DOHH2 (cell line): ENCODE data around the gene MYOF.

Experiments
- H3F3A ChIP-seq: fragments of 200-600 bp; sonication (generic), shearing (Covaris generic); 2 replicates; pipeline ENCODE4 v1.6.0; 2016; ENCODE audit warnings: antibody characterized with exemption, mild to moderate bottlenecking; ENCODE audit not compliant: control insufficient read depth, insufficient read depth
- H3K27ac ChIP-seq: fragments of 200-600 bp; sonication (generic); 2 replicates; pipeline ENCODE4 v1.5.1; 2014; ENCODE audit warnings: low read depth, mild to moderate bottlenecking, low read length, moderate library complexity
- H3K27me3 ChIP-seq: fragments of 200-600 bp; sonication (generic); 2 replicates; pipeline ENCODE4 v1.6.1; 2014; ENCODE audit warnings: mild to moderate bottlenecking, low read length, mixed read lengths; ENCODE audit not compliant: control insufficient read depth
- H3K36me3 ChIP-seq: fragments of 200-600 bp; sonication (generic); 2 replicates; pipeline ENCODE4 v1.6.1; 2014; ENCODE audit warnings: mild to moderate bottlenecking, low read length, moderate library complexity, mixed read lengths; ENCODE audit not compliant: control insufficient read depth
- H3K4me1 ChIP-seq: fragments of 200-600 bp; sonication (generic); 2 replicates; pipeline ENCODE4 v1.6.1; 2014; ENCODE audit warnings: mild to moderate bottlenecking, low read length, mixed read lengths; ENCODE audit not compliant: control insufficient read depth
- H3K4me2 ChIP-seq: fragments of 200-600 bp; sonication (generic); 2 replicates; pipeline ENCODE4 v1.6.0; 2014; ENCODE audit warnings: mild to moderate bottlenecking, low read length, moderate library complexity
- H3K4me3 ChIP-seq: fragments of 200-600 bp; sonication (generic); 2 replicates; pipeline ENCODE4 v1.5.1; 2014; ENCODE audit warnings: mild to moderate bottlenecking, low read length, mixed read lengths
- H3K79me2 ChIP-seq: fragments of 200-600 bp; sonication (generic); 2 replicates; pipeline ENCODE4 v1.6.1; 2014; ENCODE audit warnings: mild to moderate bottlenecking, low read length, mixed read lengths; ENCODE audit not compliant: control insufficient read depth
- H3K9me2 ChIP-seq: fragments of 200-600 bp; sonication (generic); replicated peaks from 2 replicates; pipeline ENCODE4 v1.6.1; 2014; ENCODE audit warnings: mild to moderate bottlenecking, low read length, mixed read lengths; ENCODE audit not compliant: control insufficient read depth
- H3K9me3 ChIP-seq: fragments of 200-600 bp; sonication (generic); 2 replicates; pipeline ENCODE4 v1.6.1; 2014; ENCODE audit warnings: antibody characterized with exemption, low read length, mixed read lengths; ENCODE audit not compliant: control insufficient read depth, insufficient read depth
- H4K20me1 ChIP-seq: fragments of 200-600 bp; sonication (generic); 2 replicates; pipeline ENCODE4 v1.6.0; 2014; ENCODE audit warnings: low read depth, mild to moderate bottlenecking, antibody characterized with exemption, low read length, moderate library complexity; ENCODE audit not compliant: control insufficient read depth, insufficient read depth
- CTCF ChIP-seq: fragments of 200-600 bp; sonication (generic); IDR thresholded peaks from one replicate; pipeline ENCODE4 v1.5.1; 2014; ENCODE audit warnings: antibody characterized with exemption, mild to moderate bottlenecking, low read depth, low read length; ENCODE audit not compliant: poor library complexity, severe bottlenecking
- EZH2phosphoT487 ChIP-seq: fragments of 200-600 bp; sonication (generic); IDR thresholded peaks from 2 replicates; pipeline ENCODE4 v1.6.1; 2017; ENCODE audit warnings: borderline replicate concordance, mild to moderate bottlenecking, antibody characterized with exemption, low read length, moderate library complexity, mixed read lengths

The MYOF gene

GRCh38 chr10:93425861-93426260 lies 56.3 kb downstream of the MYOF start:
- no peaks in the 10 kb centered on the region for H4K20me1 ChIP-seq
- no peaks in the 10 kb centered on the region for H3K79me2 ChIP-seq
- H3K9me2 ChIP-seq = no peaks in the 10 kb centered on the region
- peaks cover 4% of the 10 kb centered on the region; the same call in 1 of the 2 replicates for H3K27me3 ChIP-seq
- no peaks in the 10 kb centered on the region for H3F3A ChIP-seq
- no peaks in the 10 kb centered on the region for H3K36me3 ChIP-seq
- no peaks in the 10 kb centered on the region for H3K9me3 ChIP-seq
- H3K4me1 ChIP-seq = peaks cover 6% of the 10 kb centered on the region
- H3K4me2 ChIP-seq = no peak overlapping the region
- TF ChIP-seq CTCF (no peak), EZH2phosphoT487 (no peak)
- H3K4me3 ChIP-seq = no peak overlapping the region
- H3K27ac ChIP-seq = no peak overlapping the region

- H3K4me3 ChIP-seq = no peak overlapping the region
- H3K4me2 ChIP-seq = no peak overlapping the region
- no peaks in the 10 kb centered on the region for H3K9me2 ChIP-seq
- H3K4me1 ChIP-seq = no peaks in the 10 kb centered on the region
- no peaks in the 10 kb centered on the region for H3K79me2 ChIP-seq
- no peaks in the 10 kb centered on the region for H3K27me3 ChIP-seq
- TF ChIP-seq CTCF = no peak
- TF ChIP-seq EZH2phosphoT487 = no peak
- H3F3A ChIP-seq = no peaks in the 10 kb centered on the region
- no peaks in the 10 kb centered on the region for H4K20me1 ChIP-seq
- H3K9me3 ChIP-seq = no peaks in the 10 kb centered on the region
- no peaks in the 10 kb centered on the region for H3K36me3 ChIP-seq
- H3K27ac ChIP-seq = no peak overlapping the region
These were observed 60.0 kb downstream of the MYOF start for GRCh38 chr10:93422118-93422517.

GRCh38 chr10:93420944-93421825 lies 60.9 kb downstream of the MYOF start:
- Histone ChIP-seq H3K4me2 (no peak overlapping the region), H3K9me3 (no peaks in the 10 kb centered on the region), H3K9me2 (no peaks in the 10 kb centered on the region), H3K4me3 (no peak overlapping the region), H3K27me3 (no peaks in the 10 kb centered on the region), H3F3A (no peaks in the 10 kb centered on the region), H3K27ac (no peak overlapping the region), H3K36me3 (no peaks in the 10 kb centered on the region), H3K79me2 (no peaks in the 10 kb centered on the region), H3K4me1 (no peaks in the 10 kb centered on the region), H4K20me1 (no peaks in the 10 kb centered on the region)
- TF ChIP-seq CTCF (no peak), EZH2phosphoT487 (no peak)
